ENCODE results near the gene CHPF.

DNA sequence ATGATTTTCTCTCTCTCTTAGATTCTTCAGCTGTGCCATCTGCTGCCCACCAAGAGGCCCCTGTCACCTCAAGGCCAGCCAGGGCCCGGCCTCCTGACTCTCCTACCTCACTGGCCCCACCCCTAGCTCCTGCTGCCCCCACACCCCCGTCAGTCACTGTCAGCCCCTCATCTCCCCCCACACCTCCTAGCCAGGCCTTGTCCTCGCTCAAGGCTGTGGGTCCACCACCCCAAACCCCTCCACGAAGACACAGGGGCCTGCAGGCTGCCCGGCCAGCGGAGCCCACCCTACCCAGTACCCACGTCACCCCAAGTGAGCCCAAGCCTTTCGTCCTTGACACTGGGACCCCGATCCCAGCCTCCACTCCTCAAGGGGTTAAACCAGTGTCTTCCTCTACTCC, 54.3 kb downstream of the CHPF start:
- TF ChIP-seq TAF1 (IDR thresholded peaks at IDR 0.05; ENCODE audit: borderline replicate concordance, low read depth, low read length) (no peak), POLR2AphosphoS5 (IDR thresholded peaks at IDR 0.05; ENCODE audit: low read depth, low read length) (no peak), POLR2A (IDR thresholded peaks at IDR 0.05; ENCODE audit: low read depth, low read length) (no peak)
